ENCODE data around the gene PRC1.

- TF ChIP-seq POLR2A (IDR thresholded peaks at IDR 0.05) (no peak), CTCF (IDR thresholded peaks at IDR 0.05) (no peak)
Measured at GRCh38 chr15:90988296-90988695, 6.0 kb downstream of the PRC1 start.

Data from Peyer's patch (tissue), 4 donors.